Esophagus muscularis mucosa (tissue), 2 donors: ENCODE measurements around the gene B3GAT2.

Experiments
- EP300 ChIP-seq: sonication (generic); formaldehyde crosslinking; IDR thresholded peaks from one replicate; pipeline ENCODE4 v1.6.1; 2017; ENCODE audit warnings: antibody characterized with exemption
- POLR2A ChIP-seq: fragments of 450-650 bp; IDR thresholded peaks from one replicate; pipeline ENCODE4 v1.6.1; 2017; ENCODE audit warnings: antibody characterized with exemption, moderate library complexity, mild to moderate bottlenecking, low read depth

DNA sequence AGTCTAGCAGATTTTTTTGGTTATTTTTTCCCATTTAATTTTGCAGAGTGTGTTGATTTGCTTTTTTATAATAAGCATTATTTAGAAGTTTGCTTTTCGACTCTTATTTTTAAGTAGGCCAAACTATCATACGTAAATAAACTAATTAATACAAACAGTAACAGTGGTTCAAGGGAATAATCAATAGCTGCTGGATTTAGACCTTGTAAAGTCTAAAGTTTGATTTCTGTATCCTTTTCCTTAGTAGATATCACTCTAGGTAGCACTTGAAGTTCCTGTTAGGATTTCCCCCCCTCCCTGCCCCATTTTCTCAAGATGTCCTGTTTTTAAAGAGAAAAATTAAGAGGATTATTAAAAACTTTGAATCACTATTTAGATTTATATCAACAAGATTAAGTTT lies 136.1 kb downstream of the B3GAT2 start:
- TF ChIP-seq EP300 = no peak
- no peak for TF ChIP-seq POLR2A
